NCI-H1048 (cell line): Measurements from ENCODE around the gene TEKT5.
"Not testable (repeated sequence)": the region's sequence is repeated elsewhere in the genome, so short reads cannot be mapped to it uniquely, and the experiment has no call there.

Experiments
- DNase-seq: peaks from one replicate; lab custom pipeline; 2025; lab: John Stamatoyannopoulos, UW

Gene TEKT5

GRCh38 chr16:10633429-10633828, 61.3 kb downstream of the TEKT5 start:
- not testable (repeated sequence) for DNase-seq

GRCh38 chr16:10631886-10632285, 62.8 kb downstream of the TEKT5 start:
- no peak for DNase-seq

DNA sequence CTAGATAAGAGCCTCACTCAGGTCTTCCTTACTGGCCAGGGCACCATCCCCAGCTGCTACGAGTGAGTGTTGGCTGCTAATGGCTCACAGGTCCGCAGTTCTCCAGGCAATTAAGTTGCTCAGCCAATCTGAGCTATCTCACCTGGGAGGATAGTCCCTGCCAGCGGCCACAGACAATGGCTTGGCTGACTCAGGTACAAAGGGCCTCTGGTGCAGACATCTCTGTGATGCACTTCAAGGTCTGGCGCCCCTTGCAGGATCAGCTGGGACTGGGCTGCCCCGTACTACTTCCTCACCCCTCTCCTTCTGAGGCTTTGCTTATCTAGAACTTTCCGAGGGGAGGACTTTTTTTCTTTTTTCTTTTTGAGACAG, 65.2 kb downstream of the TEKT5 start:
- DNase-seq: no peak

DNA sequence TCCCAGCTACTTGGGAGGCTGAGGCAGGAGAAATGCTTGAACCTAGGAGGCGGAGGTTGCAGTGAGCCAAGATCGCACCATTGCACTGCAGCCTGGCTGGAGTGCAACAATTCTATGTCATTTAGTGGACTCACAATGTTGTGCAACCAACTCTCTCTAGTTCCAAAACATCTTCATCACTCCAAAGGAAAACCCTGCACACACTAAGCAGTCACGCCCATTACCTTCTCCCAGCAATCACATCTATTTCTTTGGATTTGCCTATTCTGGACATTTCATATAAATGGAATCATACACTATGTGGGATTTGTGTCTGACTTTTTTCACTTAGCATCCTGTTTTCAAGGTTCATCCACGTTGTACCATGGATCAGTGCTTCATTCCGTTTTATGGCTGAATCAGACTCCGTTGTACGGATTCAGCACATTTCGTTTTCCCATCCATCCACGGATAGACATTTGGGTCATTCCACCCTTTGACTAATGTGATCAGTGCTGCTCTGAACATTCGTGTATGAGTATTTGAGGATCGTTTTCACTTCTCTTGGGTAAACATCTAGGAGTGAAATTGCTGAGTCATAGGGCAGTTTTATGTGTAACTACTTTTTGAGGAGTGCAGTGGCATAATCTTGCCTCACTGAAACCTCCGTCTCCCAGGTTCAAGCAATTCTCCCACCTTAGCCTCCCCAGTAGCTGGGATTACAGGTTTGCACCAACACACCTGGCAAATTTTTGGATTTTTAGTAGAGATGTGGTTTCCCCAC, 69.0 kb downstream of the TEKT5 start:
- DNase-seq: no peak

DNA sequence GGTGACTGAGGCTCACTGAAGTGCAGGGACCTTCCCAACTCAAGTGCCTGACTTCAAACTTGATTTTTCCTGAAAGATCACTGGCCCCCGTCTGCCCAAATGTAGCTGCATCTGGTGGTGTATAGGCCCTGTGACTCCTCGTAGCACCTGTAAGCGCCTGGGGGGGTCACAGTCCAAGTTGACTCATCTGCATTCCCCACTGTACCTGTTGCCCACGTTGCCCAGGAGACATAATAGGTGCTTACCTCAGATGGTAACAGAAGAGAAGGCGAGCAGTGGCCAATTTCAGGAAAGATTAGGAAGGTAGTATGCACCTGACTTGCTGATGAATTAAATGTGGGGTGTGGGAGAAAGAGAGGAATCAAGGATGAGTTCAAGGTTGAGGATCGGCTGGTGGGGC, 70.2 kb downstream of the TEKT5 start:
- DNase-seq: no peak

- no peak for DNase-seq
Observed at GRCh38 chr16:10623059-10623458, 71.7 kb downstream of the TEKT5 start.

DNA sequence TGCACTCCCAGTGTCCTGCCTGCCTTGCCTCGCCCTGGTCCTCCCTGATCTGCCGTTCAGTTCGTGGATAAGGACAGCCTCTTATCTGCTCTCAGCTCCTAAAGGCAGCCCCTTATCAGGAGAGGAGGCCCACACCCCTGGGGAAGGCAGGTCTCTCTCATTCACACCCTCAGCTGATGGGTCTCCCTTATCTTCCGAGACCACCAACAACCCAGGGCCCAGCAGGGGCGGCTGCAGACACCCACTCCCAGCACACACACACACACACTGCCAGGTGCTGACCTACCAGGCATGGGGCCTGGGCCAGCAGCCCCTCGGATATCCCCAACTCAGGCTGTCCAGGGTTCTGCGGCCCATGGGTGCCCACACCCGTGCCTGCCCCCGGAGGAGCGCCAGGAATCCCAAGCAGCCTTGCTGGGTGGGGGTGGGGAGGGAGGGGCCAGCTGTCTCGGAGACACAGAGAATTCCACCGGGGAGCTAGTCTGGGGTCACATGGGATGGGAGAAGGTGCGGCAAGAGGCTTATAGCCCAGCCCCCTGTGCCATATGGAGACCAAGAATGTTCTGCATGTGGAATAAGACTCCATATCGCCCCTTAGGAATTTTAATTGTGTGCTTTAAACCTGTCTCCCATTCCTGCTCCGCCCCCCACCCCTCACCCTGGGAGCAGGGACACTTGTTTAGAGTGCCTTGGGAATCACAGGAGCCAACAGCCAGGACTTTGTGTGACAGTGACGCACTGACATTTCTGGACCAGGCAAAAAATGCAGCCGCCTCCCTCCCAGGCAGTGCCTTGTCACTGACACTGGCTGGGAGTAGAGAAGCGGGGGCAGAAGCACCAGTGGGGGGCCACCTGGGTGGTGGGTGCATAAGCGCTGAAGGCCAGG, 72.5 kb downstream of the TEKT5 start:
- no peak for DNase-seq

DNA sequence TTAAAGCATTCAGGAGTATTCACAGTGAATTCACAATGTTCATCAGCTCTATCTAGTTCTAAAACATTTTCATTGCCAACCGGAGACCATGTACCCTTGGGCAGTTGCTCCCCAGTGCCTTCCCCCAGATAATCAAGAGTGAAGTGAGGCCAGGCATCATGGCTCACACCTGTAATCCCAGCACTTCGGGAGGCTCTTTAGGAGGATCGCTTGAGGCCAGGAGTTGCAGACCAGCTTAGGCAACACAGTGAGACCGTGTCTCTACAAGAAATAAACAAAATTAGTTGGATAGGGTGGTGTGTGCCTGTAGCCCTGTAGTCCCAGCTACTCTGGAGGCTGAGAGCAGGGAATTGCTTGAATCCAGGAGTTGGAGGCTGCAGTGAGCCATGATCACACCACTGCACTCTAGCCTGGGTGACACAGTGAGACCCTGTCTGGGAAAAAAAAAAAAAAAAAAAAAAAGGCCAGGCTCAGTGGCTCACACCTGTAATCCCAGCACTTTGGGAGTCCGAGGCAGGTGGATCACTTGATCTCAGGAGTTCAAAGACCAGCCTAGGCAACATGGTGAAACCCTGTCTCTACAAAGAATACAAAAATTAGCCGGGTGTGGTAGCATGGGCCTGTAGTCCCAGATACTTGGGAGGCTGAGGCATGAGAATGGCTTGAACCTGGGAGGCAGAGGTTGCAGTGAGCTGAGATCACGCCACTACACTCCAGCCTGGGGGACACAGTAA, 73.3 kb downstream of the TEKT5 start:
- DNase-seq: not testable (repeated sequence)

DNA sequence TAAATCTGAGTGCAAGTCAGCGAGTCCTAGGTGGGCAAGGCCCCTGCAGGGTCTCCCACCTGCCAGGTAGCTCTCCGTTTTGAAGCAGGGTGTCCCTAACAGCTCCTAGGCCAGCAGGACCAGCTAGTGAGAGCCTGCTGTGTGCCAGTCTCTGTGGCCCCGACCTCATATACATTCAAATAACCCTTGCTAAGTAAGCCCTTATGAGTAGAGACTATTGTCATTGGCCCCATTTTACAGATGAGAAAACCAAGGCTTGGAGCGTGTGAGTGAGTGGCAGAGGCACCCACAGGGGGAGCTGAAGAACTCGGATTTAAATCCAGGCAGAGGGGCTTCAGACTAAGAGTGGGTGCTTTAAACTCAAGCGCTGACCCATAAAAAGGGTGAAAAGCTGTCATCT, 74.6 kb downstream of the TEKT5 start:
- no peak for DNase-seq

DNA sequence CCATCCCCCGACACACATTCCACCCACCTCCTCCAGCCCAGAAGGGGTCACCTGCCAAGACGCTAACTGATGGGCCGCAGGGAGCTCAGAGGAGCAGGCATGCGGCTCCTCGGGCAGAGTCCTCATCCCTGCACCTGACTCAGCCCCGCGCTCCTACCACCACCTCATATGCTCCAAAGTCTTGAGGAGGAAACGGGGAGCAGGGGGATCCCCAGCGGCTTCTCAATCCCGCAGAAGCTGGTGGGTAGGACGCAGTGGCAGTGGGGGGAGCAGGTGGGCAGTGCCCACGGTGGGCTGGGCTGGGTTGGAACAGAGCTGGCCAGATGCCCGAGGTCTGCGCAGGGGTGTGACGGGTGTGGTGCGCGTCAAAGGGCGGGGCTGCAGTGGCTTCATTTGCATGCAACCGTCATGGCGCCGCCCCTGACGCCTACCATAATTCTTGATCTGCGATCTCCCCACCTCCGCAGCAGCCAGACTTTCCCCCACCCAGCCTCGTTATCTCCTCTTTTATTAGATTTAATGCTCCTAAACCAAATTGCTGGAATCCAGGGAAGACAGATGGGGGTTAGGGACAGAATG, 75.4 kb downstream of the TEKT5 start:
- DNase-seq: no peak

GRCh38 chr16:10618710-10619209, 76.0 kb downstream of the TEKT5 start:
- DNase-seq: no peak

GRCh38 chr16:10617662-10618420, 76.9 kb downstream of the TEKT5 start:
- DNase-seq: no peak

DNA sequence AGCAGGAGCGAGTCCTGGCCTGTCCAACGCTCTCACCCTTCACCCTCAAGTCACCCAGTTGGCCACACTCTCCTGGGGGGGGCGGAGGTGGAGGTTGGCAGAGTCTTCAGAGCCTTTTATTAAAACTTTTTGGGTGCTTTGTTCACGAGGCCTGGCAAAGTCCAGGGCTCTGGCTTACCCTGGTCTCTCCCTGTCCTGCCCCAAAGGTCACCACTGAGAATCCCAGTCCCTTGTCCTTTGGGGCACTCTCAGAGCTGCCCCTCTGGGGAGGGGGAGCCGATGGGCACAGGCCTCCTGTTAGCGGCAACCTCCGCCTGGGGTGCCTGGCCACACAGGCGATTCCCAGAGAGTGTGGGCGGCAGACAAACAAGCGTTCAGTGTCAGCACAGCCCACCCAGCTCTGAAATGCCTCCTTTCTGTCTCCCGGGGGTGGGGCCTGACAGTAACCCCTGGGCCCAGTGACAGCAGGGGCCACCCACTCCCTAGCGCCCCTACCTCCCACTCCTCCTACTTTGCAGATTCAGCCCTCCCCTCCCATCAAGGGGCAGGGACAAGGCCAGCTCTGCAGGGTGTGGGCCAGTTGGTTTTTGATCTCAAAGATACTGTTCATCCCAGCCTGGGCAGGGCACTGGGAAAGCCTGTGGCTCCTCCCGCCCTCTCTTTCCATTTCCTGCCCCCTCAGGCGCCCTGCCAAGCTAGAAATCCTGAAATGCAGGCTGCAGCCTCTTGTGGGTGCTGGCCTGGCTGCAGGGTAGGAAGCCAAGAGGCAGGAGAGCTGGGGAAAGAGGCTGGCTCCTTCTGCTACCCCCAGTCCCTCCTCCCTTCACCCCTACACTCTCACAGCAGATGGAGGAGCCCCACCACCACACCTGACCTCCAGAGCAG, 77.7 kb downstream of the TEKT5 start:
- DNase-seq: no peak

- no peak for DNase-seq
Observed at GRCh38 chr16:10616419-10616755, 78.3 kb downstream of the TEKT5 start.

GRCh38 chr16:10614685-10615084, 80.0 kb downstream of the TEKT5 start:
- DNase-seq: no peak

DNA sequence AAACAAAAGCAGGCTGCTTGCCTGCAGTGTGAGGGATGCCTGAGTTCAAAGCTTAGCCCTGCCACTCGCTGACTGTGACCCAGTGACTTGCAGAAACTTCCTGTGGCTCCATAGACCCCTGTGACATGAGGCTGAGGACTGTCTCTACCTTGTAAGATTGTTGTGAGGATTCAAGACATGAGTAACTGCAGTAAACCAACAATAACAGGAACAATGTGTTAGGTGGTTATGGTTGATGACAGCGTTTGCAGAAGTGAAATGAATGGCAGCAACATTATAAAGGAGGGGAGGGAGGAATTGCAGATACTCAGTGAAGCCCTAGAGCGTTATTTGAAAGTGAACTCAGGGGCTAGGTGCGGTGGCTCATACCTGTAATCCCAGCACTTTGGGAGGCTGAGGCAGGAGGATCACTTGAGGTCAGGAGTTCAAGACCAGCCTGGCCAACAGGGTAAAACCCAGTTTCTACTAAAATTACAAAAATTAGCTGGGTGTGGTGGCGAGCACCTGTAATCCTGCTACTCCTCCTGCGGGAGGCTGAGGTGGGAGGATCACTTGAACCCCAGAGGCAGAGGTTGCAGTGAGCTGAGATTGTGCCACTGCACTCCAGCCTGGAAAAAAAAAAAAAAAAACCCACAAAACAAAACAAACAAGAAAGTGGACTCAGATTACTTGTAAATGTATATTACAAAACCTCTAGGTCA, 80.8 kb downstream of the TEKT5 start:
- DNase-seq: no peak

DNA sequence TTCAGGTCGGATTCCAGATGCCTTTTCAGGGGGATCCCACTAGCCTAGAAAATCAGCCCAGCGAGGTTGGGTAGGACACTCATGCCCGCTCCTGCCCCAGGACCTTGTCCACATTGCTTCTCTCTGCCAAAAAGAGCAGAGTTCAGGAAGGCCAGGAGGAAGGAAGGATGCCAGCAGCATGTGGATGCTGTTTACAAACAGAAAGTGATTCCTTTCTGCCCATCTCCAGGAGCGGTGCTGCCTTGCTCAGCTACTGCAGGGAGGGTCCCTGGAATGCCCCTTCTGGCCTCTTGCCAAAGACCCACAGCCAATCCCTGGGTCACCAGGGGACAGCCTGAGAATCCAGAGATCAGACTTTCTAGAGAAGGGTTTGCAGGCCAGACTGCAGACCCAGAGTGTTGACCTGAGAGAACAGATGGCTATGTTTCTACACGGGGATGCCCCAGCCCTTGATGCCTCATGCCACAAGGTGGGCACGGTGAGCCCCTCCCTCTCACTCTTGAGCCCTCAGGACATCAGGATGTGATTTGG, 82.0 kb downstream of the TEKT5 start:
- DNase-seq: no peak

GRCh38 chr16:10611825-10612342, 82.8 kb downstream of the TEKT5 start:
- no peak for DNase-seq

- DNase-seq: no peak
Observed at GRCh38 chr16:10610499-10611184, 84.1 kb downstream of the TEKT5 start.
